Left lung (tissue), 10 donors: ENCODE measurements around the gene MRTFB. TPM values are rescaled to one million over a fixed set of nuclear protein-coding genes. Genes with fewer than 3 reads are reported as not detected.

ENCODE experiments used
- ATAC-seq: fragments of 200-7000 bp; cut with Tn5 transposase; one replicate; pipeline ENCODE4 v1.9.1; 2020; ENCODE audit warnings: moderate library complexity
- DNase-seq, 4 donors: peaks; one replicate each; pipeline ENCODE4 v3.0.0-alpha.2; 2013 to 2020
- H3K27ac ChIP-seq, 2 donors: fragments of 200-600 bp; sonication (generic) in 1 of 2; one replicate each; pipeline versions ENCODE4 v1.5.0 to v1.8.0; 2020 to 2021
- H3K27me3 ChIP-seq, 2 donors: fragments of 200-600 bp; sonication (generic) in 1 of 2; one replicate each; pipeline versions ENCODE4 v1.5.0 to v1.8.0; 2020 to 2021
- H3K36me3 ChIP-seq, 2 donors: fragments of 200-600 bp; sonication (generic) in 1 of 2; one replicate each; pipeline versions ENCODE4 v1.5.0 to v1.8.0; 2020 to 2021
- H3K4me1 ChIP-seq, 2 donors: fragments of 200-600 bp; one replicate each; pipeline ENCODE4 v1.8.0; 2021
- H3K4me3 ChIP-seq, 2 donors: fragments of 200-600 bp; sonication (generic) in 1 of 2; one replicate each; pipeline versions ENCODE4 v1.5.0 to v1.8.0; 2020 to 2021; ENCODE audit warnings: mild to moderate bottlenecking in 1 of 2
- H3K9me3 ChIP-seq, 2 donors: fragments of 200-600 bp; sonication (generic) in 1 of 2; one replicate each; pipeline versions ENCODE4 v1.5.0 to v1.8.0; 2020 to 2021
- intact Hi-C, 2 donors: fragments of 100-400 bp; cut with DNase I; formaldehyde crosslinking; loops; one replicate each; pipeline versions ENCODE4 v1.11.2 to v1.14.2; 2022
- polyA plus RNA-seq, 6 donors: library from polyadenylated mRNA; unstranded; fragments of 120-200 nt; gene quantifications; one replicate each; pipeline ENCODE4 v1.2.1, GENCODE V29; 2013; ENCODE audit not compliant: insufficient read length in 6 of 6
- total RNA-seq, 2 donors: library from RNA; stranded (reverse); fragmentation: NEBNext Ultra II Directional; extraction: Animal tissue kit (Norgen Biotek cat#: 25700); gene quantifications; one replicate each; pipeline ENCODE4 v1.2.1, GENCODE V29; 2021
- TF ChIP-seq, protein P1 (sequence below), 2 donors: fragments of 200-600 bp; sonication (generic) in 1 of 2; IDR thresholded peaks; one replicate each; pipeline versions ENCODE4 v1.5.0 to v1.8.0; 2021; ENCODE audit warnings: antibody characterized with exemption in 2 of 2
- donor health status: DM: no; HTN: yes; CAD: no.
- donor health status: DM: no; HTN: no; CAD: no.

The MRTFB gene
- total and polyA plus RNA-seq, 8 donors = 34.4 to 48.9 (median 36.7) TPM

- H3K27me3 ChIP-seq = no peaks in the 10 kb centered on the region
- H3K27ac ChIP-seq = no peak overlapping the region
- H3K36me3 ChIP-seq = no peaks in the 10 kb centered on the region
- intact Hi-C loops = no loop called here
- TF ChIP-seq, protein P1, sequence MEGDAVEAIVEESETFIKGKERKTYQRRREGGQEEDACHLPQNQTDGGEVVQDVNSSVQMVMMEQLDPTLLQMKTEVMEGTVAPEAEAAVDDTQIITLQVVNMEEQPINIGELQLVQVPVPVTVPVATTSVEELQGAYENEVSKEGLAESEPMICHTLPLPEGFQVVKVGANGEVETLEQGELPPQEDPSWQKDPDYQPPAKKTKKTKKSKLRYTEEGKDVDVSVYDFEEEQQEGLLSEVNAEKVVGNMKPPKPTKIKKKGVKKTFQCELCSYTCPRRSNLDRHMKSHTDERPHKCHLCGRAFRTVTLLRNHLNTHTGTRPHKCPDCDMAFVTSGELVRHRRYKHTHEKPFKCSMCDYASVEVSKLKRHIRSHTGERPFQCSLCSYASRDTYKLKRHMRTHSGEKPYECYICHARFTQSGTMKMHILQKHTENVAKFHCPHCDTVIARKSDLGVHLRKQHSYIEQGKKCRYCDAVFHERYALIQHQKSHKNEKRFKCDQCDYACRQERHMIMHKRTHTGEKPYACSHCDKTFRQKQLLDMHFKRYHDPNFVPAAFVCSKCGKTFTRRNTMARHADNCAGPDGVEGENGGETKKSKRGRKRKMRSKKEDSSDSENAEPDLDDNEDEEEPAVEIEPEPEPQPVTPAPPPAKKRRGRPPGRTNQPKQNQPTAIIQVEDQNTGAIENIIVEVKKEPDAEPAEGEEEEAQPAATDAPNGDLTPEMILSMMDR (IDR thresholded peaks at IDR 0.05) = no peak
- H3K9me3 ChIP-seq = no peaks in the 10 kb centered on the region
- peaks cover 0 to 5% of the 10 kb centered on the region in 2 donors for H3K4me1 ChIP-seq
- no peak for DNase-seq
- no peak overlapping the region for H3K4me3 ChIP-seq
- ATAC-seq = no peak
These were observed 80.3 kb downstream of the MRTFB start for GRCh38 chr16:14151256-14152030.

DNA sequence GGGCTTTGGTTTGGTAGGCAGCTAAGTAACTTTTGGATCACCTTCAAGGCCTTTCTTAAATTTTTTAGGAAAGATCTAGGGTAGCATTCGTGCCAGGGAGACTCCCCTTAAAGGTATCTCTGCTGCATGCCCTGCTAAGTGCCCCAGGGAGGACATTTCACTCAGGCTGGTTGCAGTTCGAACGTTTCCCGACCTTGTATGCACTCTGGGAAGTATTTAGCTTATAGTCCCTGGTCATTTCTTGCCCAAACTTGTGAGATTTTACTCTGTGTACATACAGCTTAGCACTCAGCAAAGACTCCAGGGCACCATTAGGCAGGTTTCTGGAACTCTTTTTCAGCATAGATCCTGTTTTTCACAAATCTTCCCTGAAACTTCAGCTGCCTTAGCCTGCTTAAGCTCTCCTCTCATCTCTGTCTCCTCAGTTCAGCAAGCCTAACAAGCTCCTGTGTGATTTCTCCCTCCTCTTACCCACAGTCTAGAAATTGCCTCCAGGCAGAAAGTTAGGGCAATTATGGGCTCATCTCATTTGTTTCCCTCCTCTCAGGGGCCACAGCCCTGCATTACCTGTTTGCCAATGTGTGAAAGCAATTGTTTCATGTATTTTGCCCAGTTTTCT is 84.6 kb downstream of the MRTFB start:
- Histone ChIP-seq H3K36me3 (no peaks in the 10 kb centered on the region), H3K4me1 (no peaks in the 10 kb centered on the region), H3K27ac (no peak overlapping the region), H3K27me3 (no peaks in the 10 kb centered on the region), H3K9me3 (no peaks in the 10 kb centered on the region), H3K4me3 (no peak overlapping the region)
- TF ChIP-seq, protein P1 (IDR thresholded peaks at IDR 0.05) = no peak
- ATAC-seq (no peak), DNase-seq (no peak)
- intact Hi-C loops = no loop called here

DNA sequence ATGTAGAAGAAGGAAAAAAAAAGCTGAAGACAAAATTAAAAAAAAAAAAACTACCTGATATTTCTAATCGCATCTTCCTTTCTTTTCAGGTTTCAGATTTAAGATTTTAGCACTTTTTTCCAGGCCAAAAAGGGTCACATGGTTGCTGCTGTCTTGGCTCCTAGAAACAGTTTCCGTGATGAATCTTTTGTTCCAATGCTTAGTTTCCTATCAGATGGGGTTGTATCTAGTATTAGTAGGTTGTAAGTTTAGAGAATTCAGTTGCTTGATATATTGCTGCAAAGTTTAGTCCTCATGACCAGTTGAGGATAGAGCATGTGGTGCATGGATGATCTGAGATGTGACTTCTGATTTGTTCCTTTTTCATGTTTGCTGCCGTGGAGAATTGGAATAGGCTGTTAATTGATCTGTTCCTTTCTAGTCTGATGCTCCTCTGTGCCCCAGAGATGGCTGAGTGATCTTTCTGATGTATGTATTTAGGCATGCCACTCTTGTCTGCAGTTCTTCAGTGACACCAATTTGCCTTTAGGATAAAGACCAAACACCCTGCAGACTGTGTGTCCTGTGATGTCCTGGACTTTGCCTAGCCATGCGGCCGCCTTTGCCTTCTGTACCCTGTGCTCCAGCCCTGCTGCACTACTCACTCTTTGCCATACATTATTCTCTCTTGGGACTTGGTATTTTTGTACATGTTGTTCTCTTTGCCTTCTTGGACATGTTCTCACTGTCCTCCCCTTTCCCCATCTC is 94.0 kb downstream of the MRTFB start:
- Histone ChIP-seq H3K27ac (no peak overlapping the region), H3K36me3 (no peaks in the 10 kb centered on the region), H3K4me1 (no peaks in the 10 kb centered on the region), H3K4me3 (no peak overlapping the region), H3K9me3 (no peaks in the 10 kb centered on the region), H3K27me3 (no peaks in the 10 kb centered on the region)
- DNase-seq (no peak), ATAC-seq (no peak)
- TF ChIP-seq, protein P1 (IDR thresholded peaks at IDR 0.05) = no peak
- intact Hi-C loops = no loop called here

- no peaks in the 10 kb centered on the region for H3K36me3 ChIP-seq
- no peak overlapping the region for H3K4me3 ChIP-seq
- DNase-seq (no peak), ATAC-seq (no peak)
- H3K4me1 ChIP-seq = no peaks in the 10 kb centered on the region
- H3K9me3 ChIP-seq = no peaks in the 10 kb centered on the region
- intact Hi-C loops = no loop called here
- H3K27ac ChIP-seq = no peak overlapping the region
- TF ChIP-seq, protein P1 (IDR thresholded peaks at IDR 0.05) = no peak
- H3K27me3 ChIP-seq = no peaks in the 10 kb centered on the region
These were observed 97.0 kb downstream of the MRTFB start for GRCh38 chr16:14168146-14168545.
